Measurements from ENCODE around the gene TMEM134. TPM values are rescaled to one million over a fixed set of nuclear protein-coding genes. Genes with fewer than 3 reads are reported as not detected.
"Not testable (repeated sequence)": the region's sequence is repeated elsewhere in the genome, so short reads cannot be mapped to it uniquely, and the experiment has no call there.

Gene TMEM134
- total RNA-seq, 1 experiment from 2014 or later, result 14.8 TPM

GRCh38 chr11:67491276-67492068 is 22.4 kb upstream of the TMEM134 start:
- no peak for DNase-seq (ENCODE audit: low read depth, low spot score)
- in situ Hi-C loops (cut with HindIII; ENCODE audit: low pct_unique_long_range_greater_than_20kb, low sequenced_read_pairs), result no loop called here

DNA sequence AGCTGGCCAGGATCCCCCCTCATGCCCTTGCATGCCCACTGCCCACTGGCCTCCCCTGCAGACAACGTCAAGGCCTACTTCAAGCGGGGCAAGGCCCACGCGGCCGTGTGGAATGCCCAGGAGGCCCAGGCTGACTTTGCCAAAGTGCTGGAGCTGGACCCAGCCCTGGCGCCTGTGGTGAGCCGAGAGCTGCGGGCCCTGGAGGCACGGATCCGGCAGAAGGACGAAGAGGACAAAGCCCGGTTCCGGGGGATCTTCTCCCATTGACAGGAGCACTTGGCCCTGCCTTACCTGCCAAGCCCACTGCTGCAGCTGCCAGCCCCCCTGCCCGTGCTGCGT is 21.6 kb upstream of the TMEM134 start:
- in situ Hi-C loops (cut with HindIII; ENCODE audit: low pct_unique_long_range_greater_than_20kb, low sequenced_read_pairs), result no loop called here
- no peak for DNase-seq (ENCODE audit: low read depth, low spot score)

DNA sequence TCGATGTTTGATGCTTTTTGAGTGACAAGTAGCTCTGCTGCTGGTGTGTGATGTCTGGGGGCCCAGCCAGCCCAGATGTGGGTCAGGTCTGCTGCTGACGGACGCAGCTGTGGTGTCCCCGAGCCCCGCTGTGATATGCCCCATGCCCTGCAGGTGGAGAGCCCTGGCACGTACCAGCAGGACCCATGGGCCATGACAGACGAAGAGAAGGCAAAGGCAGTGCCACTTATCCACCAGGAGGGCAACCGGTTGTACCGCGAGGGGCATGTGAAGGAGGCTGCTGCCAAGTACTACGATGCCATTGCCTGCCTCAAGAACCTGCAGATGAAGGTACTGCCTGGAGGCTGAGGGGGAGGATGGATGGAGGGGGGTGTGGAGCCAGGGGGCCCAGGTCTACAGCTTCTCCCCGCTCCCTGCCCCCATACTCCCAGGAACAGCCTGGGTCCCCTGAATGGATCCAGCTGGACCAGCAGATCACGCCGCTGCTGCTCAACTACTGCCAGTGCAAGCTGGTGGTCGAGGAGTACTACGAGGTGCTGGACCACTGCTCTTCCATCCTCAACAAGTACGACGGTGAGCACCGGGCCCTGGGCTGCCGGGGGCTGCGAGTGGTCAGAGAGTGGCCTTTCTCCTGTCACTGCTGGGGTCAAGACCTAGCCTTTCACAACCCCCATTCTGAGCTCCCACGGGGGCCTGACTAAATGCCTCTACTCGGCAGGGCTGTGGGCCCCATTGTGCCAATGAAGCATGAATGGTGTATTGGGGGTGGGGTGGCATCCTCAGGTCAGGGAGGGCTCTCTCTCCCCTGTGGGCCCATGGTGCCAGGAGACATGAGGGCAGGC is 21.1 kb upstream of the TMEM134 start:
- no peak for DNase-seq (ENCODE audit: low read depth, low spot score)
- in situ Hi-C loops (cut with HindIII; ENCODE audit: low pct_unique_long_range_greater_than_20kb, low sequenced_read_pairs), result no loop called here

- no peak for DNase-seq (ENCODE audit: low read depth, low spot score)
These were observed 20.3 kb upstream of the TMEM134 start for GRCh38 chr11:67489203-67489884.

DNA sequence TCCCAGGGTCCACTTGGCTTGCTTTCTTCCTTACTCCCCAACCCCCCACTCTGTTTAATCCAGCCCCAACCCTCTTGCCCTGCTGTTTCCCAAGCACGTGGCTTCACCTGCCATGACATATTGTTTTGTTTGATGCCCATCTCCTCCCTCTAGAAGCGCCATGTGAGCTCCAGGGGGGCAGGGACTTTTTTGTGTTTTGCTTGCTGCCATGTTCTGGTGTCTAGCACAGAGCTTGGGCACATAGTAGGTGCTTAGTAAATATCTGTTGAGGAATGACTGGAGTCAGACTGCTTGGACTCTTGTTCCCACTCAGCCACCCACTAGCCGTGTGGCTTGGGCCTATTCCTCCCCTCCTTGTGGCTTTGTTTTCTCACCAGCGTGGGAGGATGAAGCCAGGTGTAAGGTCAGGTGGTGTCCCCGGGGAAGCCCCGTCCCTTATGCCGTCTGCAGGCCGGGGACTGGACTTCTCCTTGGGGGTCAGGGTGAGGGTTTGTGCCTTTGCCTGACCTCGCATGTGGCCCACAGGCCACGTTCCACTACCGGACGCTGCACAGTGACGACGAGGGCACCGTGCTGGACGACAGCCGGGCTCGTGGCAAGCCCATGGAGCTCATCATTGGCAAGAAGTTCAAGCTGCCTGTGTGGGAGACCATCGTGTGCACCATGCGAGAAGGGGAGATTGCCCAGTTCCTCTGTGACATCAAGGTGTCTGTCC is 17.6 kb upstream of the TMEM134 start:
- in situ Hi-C loops (cut with HindIII; ENCODE audit: low pct_unique_long_range_greater_than_20kb, low sequenced_read_pairs), result no loop called here
- DNase-seq (ENCODE audit: low read depth, low spot score), result no peak

More at GRCh38 chr11:67489203-67489884, 20.3 kb upstream of the TMEM134 start:
- in situ Hi-C loops (cut with HindIII; ENCODE audit: low pct_unique_long_range_greater_than_20kb, low sequenced_read_pairs), result no loop called here

DNA sequence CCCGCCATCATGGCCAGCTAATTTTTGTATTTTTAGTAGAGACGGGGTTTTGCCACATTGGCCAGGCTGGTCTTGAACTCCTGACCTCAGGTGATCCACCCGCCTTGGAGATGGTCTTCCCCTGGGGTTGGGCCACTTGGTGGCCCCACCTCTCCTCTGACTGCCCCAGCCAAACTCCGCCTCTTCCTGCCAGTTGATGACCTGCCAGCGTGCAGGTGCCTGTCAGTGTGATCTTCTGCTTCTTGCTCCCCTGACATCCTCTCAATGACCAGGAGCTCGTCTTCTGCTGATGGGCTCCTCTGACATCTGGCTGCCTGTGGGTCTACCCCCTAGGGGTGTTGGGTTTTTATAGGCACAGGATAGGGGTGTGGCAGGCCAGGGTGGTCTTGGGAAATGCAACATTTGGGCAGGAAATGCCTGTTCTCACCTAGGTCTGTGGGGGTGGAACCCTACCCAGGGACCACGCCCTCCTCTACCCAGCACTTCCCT is 16.9 kb upstream of the TMEM134 start:
- DNase-seq (ENCODE audit: low read depth, low spot score); in situ Hi-C loops (cut with HindIII; ENCODE audit: low pct_unique_long_range_greater_than_20kb, low sequenced_read_pairs): not testable (repeated sequence)

GRCh38 chr11:67484847-67485311 is 15.8 kb upstream of the TMEM134 start:
- DNase-seq (ENCODE audit: low read depth, low spot score), result no peak
- in situ Hi-C loops (cut with HindIII; ENCODE audit: low pct_unique_long_range_greater_than_20kb, low sequenced_read_pairs), result no loop called here

DNA sequence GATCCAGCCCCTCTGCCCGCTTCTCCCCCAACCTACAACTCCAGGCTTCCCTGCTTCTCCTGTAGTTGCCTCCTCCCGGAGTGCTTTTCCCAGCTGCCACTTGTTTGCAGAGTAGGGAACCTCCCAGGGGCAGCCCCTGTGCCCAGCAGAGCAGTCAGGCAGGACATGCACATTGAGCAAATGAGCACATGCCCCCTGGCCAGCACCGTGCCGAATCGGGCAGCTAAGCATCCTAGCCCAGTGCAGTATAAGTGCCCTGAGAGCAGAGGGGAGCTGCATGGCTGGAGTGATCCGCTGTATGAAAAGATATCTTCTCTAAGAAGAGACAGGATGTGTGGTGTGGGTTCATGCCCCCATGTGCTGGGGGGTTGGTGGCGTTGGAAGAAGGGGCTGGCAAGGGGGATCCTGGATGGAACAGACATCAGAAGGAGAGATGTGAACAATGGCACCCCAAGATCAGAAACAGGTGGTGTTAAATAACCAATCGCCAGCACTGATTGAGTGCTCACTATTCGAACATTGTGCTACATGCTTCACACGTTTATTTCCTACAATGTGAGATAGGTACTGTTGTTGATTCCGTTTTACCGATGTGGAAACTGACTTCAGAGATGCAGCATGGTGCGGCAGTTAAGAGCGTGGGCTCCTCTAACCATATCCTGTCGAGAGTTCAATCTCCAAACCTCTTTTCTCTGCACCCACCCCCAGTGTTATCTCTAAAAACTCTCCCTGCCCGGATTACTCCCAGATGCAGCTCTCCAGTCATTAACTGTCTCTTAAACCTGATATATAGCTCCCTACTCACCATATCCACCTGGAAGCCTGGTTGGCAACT is 15.0 kb upstream of the TMEM134 start:
- in situ Hi-C loops (cut with HindIII; ENCODE audit: low pct_unique_long_range_greater_than_20kb, low sequenced_read_pairs), result no loop called here
- no peak for DNase-seq (ENCODE audit: low read depth, low spot score)

GRCh38 chr11:67482827-67483798 is 14.1 kb upstream of the TMEM134 start, which contains the start of gene AIP:
Gene AIP, plus strand, starts transcription at chr11:67483026. Its CDS starts 133 bp downstream, at chr11:67483159.
- in situ Hi-C loops (cut with HindIII; ENCODE audit: low pct_unique_long_range_greater_than_20kb, low sequenced_read_pairs), result no loop called here

GRCh38 chr11:67482275-67482826 is 13.3 kb upstream of the TMEM134 start:
- no peak for DNase-seq (ENCODE audit: low read depth, low spot score)
- in situ Hi-C loops (cut with HindIII; ENCODE audit: low pct_unique_long_range_greater_than_20kb, low sequenced_read_pairs), result no loop called here

More at GRCh38 chr11:67482827-67483798, 14.1 kb upstream of the TMEM134 start, which contains the start of gene AIP:
- peak; percentile 97 for DNase-seq (ENCODE audit: low read depth, low spot score)

GRCh38 chr11:67477344-67478050 is 8.4 kb upstream of the TMEM134 start:
- in situ Hi-C loops (cut with HindIII; ENCODE audit: low pct_unique_long_range_greater_than_20kb, low sequenced_read_pairs), result not testable (repeated sequence)

DNA sequence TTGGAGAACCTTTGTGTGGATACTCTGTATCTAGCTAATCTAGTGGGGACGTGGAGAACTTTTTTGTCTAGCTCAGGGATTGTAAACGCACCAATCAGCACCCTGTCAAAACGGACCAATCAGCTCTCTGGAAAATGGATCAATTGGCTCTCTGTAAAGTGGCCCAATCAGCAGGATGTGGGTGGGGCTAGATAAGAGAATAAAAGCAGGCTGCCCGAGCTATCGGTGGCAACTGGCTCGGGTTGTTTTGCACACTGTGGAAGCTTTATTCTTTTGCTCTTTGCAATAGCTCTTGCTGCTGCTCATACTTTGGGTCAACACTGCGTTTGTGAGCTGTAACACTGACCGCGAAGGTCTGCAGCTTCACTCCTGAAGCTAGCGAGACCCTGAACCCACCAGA is 7.6 kb upstream of the TMEM134 start:
- DNase-seq (ENCODE audit: low read depth, low spot score); in situ Hi-C loops (cut with HindIII; ENCODE audit: low pct_unique_long_range_greater_than_20kb, low sequenced_read_pairs): not testable (repeated sequence)

More at GRCh38 chr11:67477344-67478050, 8.4 kb upstream of the TMEM134 start:
- DNase-seq (ENCODE audit: low read depth, low spot score), result not testable (repeated sequence)

DNA sequence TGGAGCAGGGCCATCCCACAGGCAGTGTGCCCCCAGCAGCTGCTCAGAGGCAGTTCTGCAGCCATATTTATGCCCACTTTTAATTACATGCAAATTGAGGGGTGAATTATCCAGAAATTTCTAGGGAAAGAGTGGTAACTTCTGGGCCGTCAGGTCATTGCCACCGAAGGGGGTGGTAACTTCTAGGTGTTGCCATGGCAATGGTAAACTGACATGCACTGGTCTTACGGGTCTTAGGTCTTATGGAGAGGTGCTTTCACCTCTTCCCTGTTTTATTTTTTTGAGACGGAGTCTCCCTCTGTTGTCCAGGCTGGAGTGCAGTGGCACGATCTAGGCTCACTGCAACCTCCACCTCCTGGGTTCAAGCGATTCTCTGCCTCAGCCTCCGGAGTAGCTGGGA is 3.8 kb upstream of the TMEM134 start:
- in situ Hi-C loops (cut with HindIII; ENCODE audit: low pct_unique_long_range_greater_than_20kb, low sequenced_read_pairs), result no loop called here
- no peak for DNase-seq (ENCODE audit: low read depth, low spot score)

DNA sequence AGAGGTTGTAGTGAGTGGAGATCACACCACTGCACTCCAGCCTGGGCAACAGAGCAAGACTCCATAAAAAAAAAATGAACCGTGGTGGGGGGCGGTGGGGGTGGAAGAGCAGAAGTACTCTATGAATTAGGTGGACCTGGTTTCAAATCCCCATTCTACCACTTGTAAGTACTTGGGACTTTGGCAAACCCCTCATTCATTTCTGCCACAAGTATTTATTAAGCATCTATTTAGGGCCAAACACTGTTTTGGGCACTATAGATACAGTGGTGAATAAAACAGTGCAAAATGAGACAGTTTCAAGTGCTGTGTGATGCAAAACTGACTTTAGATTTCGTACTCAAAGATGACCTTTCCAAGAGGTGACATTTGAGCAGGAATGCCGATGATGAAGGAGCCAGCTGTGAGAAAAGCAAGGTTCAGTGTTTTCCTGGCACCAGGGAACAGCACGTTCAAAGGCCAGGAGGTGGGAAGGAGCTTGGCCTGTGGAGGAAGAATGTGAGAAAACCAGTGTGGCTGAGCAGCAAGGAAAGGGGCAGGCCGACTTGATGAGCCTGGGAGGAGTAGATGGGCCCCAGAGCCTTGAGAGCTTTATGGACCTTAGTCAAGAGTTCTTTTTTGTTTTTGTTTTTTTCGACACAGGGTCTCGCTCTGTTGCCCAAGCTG is 1.4 kb upstream of the TMEM134 start:
- in situ Hi-C loops (cut with HindIII; ENCODE audit: low pct_unique_long_range_greater_than_20kb, low sequenced_read_pairs), result no loop called here
- peak; percentile 13 for DNase-seq (ENCODE audit: low read depth, low spot score)
